ENCODE results near the gene GIMAP7.

Gene GIMAP7

DNA sequence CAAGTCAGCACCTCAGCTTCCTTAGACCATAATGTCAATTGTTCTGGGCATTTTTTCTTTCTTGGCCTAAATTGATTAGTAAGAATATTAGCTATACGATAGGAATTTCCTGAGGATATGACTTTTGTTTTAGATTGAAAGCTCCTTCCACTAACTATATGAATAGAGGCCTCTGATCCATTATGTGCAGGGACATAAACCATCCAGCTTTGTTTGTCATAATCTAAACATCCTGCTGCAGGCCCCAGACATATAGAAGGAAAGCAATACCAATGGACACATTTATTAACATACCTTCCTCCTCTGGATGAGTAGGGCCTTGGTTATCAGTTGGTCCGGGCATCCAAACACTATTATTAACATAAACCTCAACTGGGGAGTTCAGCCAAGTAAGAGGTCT is 48.2 kb downstream of the GIMAP7 start:
- no peak for DNase-seq
- no peak for TF ChIP-seq EZH2 (optimal IDR thresholded peaks at IDR 0.05; ENCODE audit: low read depth, low read length)
- no peak for TF ChIP-seq CTCF (IDR thresholded peaks at IDR 0.05; ENCODE audit: low read length)
- TF ChIP-seq EZH2phosphoT487 (IDR thresholded peaks at IDR 0.05; ENCODE audit: low read length) = no peak
- no peaks in the 10 kb centered on the region for H4K20me1 ChIP-seq (ENCODE audit: insufficient read depth, low read length)
- no peak overlapping the region for H3K27ac ChIP-seq (ENCODE audit: low read length)
- H3K9ac ChIP-seq (ENCODE audit: low read length) = no peak overlapping the region
- H3K4me3 ChIP-seq (ENCODE audit: low read length) = no peak overlapping the region
- no peaks in the 10 kb centered on the region for H3K4me1 ChIP-seq (ENCODE audit: low read length)
- H3K79me2 ChIP-seq (ENCODE audit: low read length) = no peaks in the 10 kb centered on the region
- H3F3A ChIP-seq (ENCODE audit: insufficient read depth, low read length) = no peaks in the 10 kb centered on the region
- no peaks in the 10 kb centered on the region for H3K36me3 ChIP-seq (replicated peaks; ENCODE audit: insufficient read depth, low read length)
- no peaks in the 10 kb centered on the region for H3K27me3 ChIP-seq (replicated peaks; ENCODE audit: insufficient read depth, low read length)
- no peak overlapping the region for H3K4me2 ChIP-seq (ENCODE audit: low read depth, low read length)
- H3K9me2 ChIP-seq (replicated peaks; ENCODE audit: insufficient read depth, low read length) = no peaks in the 10 kb centered on the region
- H2AFZ ChIP-seq (ENCODE audit: low read length) = no peak overlapping the region
- H3K9me3 ChIP-seq (replicated peaks; ENCODE audit: insufficient read depth, low read length) = no peaks in the 10 kb centered on the region

DNA sequence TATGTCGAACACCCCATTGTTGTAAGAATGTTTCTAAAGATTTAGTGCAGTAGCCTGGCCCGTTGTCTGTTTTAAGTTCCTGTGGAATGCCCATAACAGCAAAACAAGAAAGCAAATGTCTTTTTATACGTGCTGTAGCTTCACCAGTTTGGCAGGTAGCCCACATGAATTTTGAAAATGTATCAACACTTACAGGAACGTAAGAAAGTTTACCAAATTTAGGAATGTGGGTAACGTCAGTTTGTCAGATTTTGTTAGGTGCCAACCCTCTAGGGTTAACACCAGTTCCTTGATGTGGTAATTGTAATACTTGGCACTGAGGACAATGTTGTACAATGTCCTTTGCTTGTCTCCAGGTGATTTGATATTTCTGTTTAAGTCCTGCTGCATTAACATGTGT is 49.3 kb downstream of the GIMAP7 start:
- Histone ChIP-seq H4K20me1 (ENCODE audit: insufficient read depth, low read length) (no peaks in the 10 kb centered on the region), H2AFZ (ENCODE audit: low read length) (no peak overlapping the region), H3K4me2 (ENCODE audit: low read depth, low read length) (no peak overlapping the region), H3K9me3 (replicated peaks; ENCODE audit: insufficient read depth, low read length) (no peaks in the 10 kb centered on the region), H3K9ac (ENCODE audit: low read length) (no peak overlapping the region), H3K27me3 (replicated peaks; ENCODE audit: insufficient read depth, low read length) (no peaks in the 10 kb centered on the region), H3K4me3 (ENCODE audit: low read length) (no peak overlapping the region), H3K9me2 (replicated peaks; ENCODE audit: insufficient read depth, low read length) (no peaks in the 10 kb centered on the region), H3K36me3 (replicated peaks; ENCODE audit: insufficient read depth, low read length) (no peaks in the 10 kb centered on the region), H3K27ac (ENCODE audit: low read length) (no peak overlapping the region), H3K79me2 (ENCODE audit: low read length) (no peaks in the 10 kb centered on the region), H3K4me1 (ENCODE audit: low read length) (no peaks in the 10 kb centered on the region), H3F3A (ENCODE audit: insufficient read depth, low read length) (no peaks in the 10 kb centered on the region)
- no peak for DNase-seq
- TF ChIP-seq CTCF (IDR thresholded peaks at IDR 0.05; ENCODE audit: low read length) (no peak), EZH2 (optimal IDR thresholded peaks at IDR 0.05; ENCODE audit: low read depth, low read length) (no peak), EZH2phosphoT487 (IDR thresholded peaks at IDR 0.05; ENCODE audit: low read length) (no peak)

GRCh38 chr7:150564566-150564965 is 49.9 kb downstream of the GIMAP7 start:
- Histone ChIP-seq H3K4me2 (ENCODE audit: low read depth, low read length) (no peak overlapping the region), H3K9me2 (replicated peaks; ENCODE audit: insufficient read depth, low read length) (no peaks in the 10 kb centered on the region), H3K79me2 (ENCODE audit: low read length) (no peaks in the 10 kb centered on the region), H4K20me1 (ENCODE audit: insufficient read depth, low read length) (no peaks in the 10 kb centered on the region), H3K4me3 (ENCODE audit: low read length) (no peak overlapping the region), H3K9ac (ENCODE audit: low read length) (no peak overlapping the region), H3K9me3 (replicated peaks; ENCODE audit: insufficient read depth, low read length) (no peaks in the 10 kb centered on the region), H3K27ac (ENCODE audit: low read length) (no peak overlapping the region), H2AFZ (ENCODE audit: low read length) (no peak overlapping the region), H3K36me3 (replicated peaks; ENCODE audit: insufficient read depth, low read length) (no peaks in the 10 kb centered on the region), H3K27me3 (replicated peaks; ENCODE audit: insufficient read depth, low read length) (no peaks in the 10 kb centered on the region), H3F3A (ENCODE audit: insufficient read depth, low read length) (no peaks in the 10 kb centered on the region), H3K4me1 (ENCODE audit: low read length) (no peaks in the 10 kb centered on the region)
- no peak for DNase-seq
- TF ChIP-seq EZH2phosphoT487 (IDR thresholded peaks at IDR 0.05; ENCODE audit: low read length) = no peak
- no peak for TF ChIP-seq EZH2 (optimal IDR thresholded peaks at IDR 0.05; ENCODE audit: low read depth, low read length)

DNA sequence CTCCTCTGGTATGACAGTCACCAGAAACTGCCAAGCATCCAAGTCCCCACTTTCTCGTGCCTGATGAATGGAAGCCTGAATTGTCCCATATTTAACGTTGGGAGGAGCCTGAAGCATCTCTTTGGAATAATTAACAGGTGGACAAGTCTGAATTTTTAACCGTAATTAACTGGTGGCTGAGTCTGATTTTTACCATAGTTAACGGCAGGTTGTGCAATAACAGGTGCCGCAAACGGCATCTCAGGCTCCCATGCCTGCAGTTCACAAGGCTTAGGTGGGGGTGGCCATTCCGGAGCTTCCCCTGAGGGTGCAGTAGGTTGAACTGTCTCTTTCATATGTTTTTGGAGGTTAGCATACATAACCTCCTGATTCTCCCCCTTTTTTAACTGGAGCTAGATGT is 50.6 kb downstream of the GIMAP7 start:
- H3K9ac ChIP-seq (ENCODE audit: low read length) = no peak overlapping the region
- no peak for DNase-seq
- H3K79me2 ChIP-seq (ENCODE audit: low read length) = no peaks in the 10 kb centered on the region
- no peaks in the 10 kb centered on the region for H3K4me1 ChIP-seq (ENCODE audit: low read length)
- TF ChIP-seq EZH2 (optimal IDR thresholded peaks at IDR 0.05; ENCODE audit: low read depth, low read length) = no peak
- no peak for TF ChIP-seq CTCF (IDR thresholded peaks at IDR 0.05; ENCODE audit: low read length)
- TF ChIP-seq EZH2phosphoT487 (IDR thresholded peaks at IDR 0.05; ENCODE audit: low read length) = no peak
- no peak overlapping the region for H3K4me2 ChIP-seq (ENCODE audit: low read depth, low read length)
- H3K27me3 ChIP-seq (replicated peaks; ENCODE audit: insufficient read depth, low read length) = no peaks in the 10 kb centered on the region
- no peaks in the 10 kb centered on the region for H4K20me1 ChIP-seq (ENCODE audit: insufficient read depth, low read length)
- H3K27ac ChIP-seq (ENCODE audit: low read length) = no peak overlapping the region
- no peak overlapping the region for H3K4me3 ChIP-seq (ENCODE audit: low read length)
- H3K9me3 ChIP-seq (replicated peaks; ENCODE audit: insufficient read depth, low read length) = no peaks in the 10 kb centered on the region
- H2AFZ ChIP-seq (ENCODE audit: low read length) = no peak overlapping the region
- no peaks in the 10 kb centered on the region for H3K9me2 ChIP-seq (replicated peaks; ENCODE audit: insufficient read depth, low read length)
- no peaks in the 10 kb centered on the region for H3F3A ChIP-seq (ENCODE audit: insufficient read depth, low read length)
- H3K36me3 ChIP-seq (replicated peaks; ENCODE audit: insufficient read depth, low read length) = no peaks in the 10 kb centered on the region
